Erythroblast (primary cell): ENCODE data around the gene WFDC10A.
"Not testable (repeated sequence)": the region's sequence is repeated elsewhere in the genome, so short reads cannot be mapped to it uniquely, and the experiment has no call there.

ENCODE experiments used
- DNase-seq, 2 experiments: peaks; one replicate each; lab custom pipeline; 2025; lab: John Stamatoyannopoulos, UW
- GATA1 ChIP-seq: IDR thresholded peaks from 2 replicates; pipeline ENCODE4 v1.6.1; 2011; ENCODE audit warnings: low read depth, mild to moderate bottlenecking, control low read depth, low read length, moderate library complexity
- POLR2A ChIP-seq: IDR thresholded peaks from 2 replicates; pipeline ENCODE4 v1.6.1; 2011; ENCODE audit warnings: mild to moderate bottlenecking, low read length

Gene WFDC10A

GRCh38 chr20:45629496-45630100 lies at the start of gene WFDC10A:
Gene WFDC10A, plus strand, starts transcription at chr20:45629739. Its CDS starts 75 bp downstream, at chr20:45629814.
- peak; percentile 19 to 47 for DNase-seq
- TF ChIP-seq GATA1 = no peak
- TF ChIP-seq POLR2A = no peak

GRCh38 chr20:45581702-45582101 lies 47.8 kb upstream of the WFDC10A start:
- no peak for DNase-seq
- TF ChIP-seq GATA1 (no peak), POLR2A (no peak)

- no peak for TF ChIP-seq GATA1
- TF ChIP-seq POLR2A = no peak
Measured at GRCh38 chr20:45583502-45583901, 46.0 kb upstream of the WFDC10A start.

GRCh38 chr20:45584294-45584693 lies 45.2 kb upstream of the WFDC10A start:
- DNase-seq = not testable (repeated sequence)

More at GRCh38 chr20:45583502-45583901, 46.0 kb upstream of the WFDC10A start:
- DNase-seq = no peak

- not testable (repeated sequence) for DNase-seq
Measured at GRCh38 chr20:45585986-45586385, 43.6 kb upstream of the WFDC10A start.

GRCh38 chr20:45588800-45589199 lies 40.7 kb upstream of the WFDC10A start:
- DNase-seq = no peak
- TF ChIP-seq GATA1 = no peak
- no peak for TF ChIP-seq POLR2A

DNA sequence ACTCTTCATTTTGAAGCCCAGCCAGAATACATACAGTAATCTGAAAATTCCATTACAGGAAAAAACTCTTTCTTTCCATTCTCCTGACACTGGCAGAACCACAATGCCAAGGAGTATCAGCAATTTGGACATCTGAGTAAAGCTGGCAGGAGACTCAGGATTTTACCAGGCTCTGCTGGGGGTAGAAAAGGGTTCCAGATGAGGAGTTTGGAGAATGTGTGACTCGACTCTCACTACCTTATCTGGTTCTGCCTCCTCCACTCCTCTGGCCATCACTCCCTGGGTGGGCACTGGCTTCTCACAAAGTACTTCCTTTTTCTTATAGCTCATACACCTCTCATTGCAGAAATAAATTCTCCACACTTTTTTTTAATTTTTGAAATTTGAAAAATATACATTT lies 39.8 kb upstream of the WFDC10A start:
- TF ChIP-seq POLR2A = no peak
- DNase-seq = no peak

- TF ChIP-seq POLR2A (no peak), GATA1 (no peak)
- DNase-seq = peak; percentile 59 to 61
Measured at GRCh38 chr20:45592574-45593189, 36.9 kb upstream of the WFDC10A start.

- TF ChIP-seq GATA1 = no peak
- TF ChIP-seq POLR2A = no peak
Measured at GRCh38 chr20:45593498-45593897, 36.0 kb upstream of the WFDC10A start.

GRCh38 chr20:45595235-45595634 lies 34.3 kb upstream of the WFDC10A start:
- TF ChIP-seq GATA1 (no peak), POLR2A (no peak)
- no peak for DNase-seq

More at GRCh38 chr20:45593498-45593897, 36.0 kb upstream of the WFDC10A start:
- DNase-seq = no peak

- DNase-seq = no peak
Measured at GRCh38 chr20:45607810-45608209, 21.7 kb upstream of the WFDC10A start.

DNA sequence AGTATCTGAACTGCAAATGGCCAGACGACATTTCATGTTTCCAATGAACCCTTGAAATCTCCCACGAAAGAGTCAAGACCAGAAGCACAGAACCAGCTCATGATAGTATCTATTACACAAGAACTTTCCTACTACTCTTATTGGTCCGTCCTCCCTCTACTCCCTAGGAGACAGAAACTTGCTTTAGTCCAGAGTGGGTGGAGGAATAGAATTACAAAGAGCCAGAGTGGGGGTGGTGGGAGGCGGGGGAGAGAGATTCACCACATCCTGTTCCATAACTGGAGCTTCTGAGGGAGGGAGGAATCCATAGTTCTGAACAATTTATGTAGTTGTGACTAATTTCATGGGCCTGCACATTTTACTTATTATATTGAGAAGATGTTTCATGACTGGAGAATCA lies 18.5 kb upstream of the WFDC10A start:
- TF ChIP-seq POLR2A = no peak
- no peak for TF ChIP-seq GATA1
- no peak for DNase-seq

More at GRCh38 chr20:45607810-45608209, 21.7 kb upstream of the WFDC10A start:
- no peak for TF ChIP-seq POLR2A
- no peak for TF ChIP-seq GATA1

DNA sequence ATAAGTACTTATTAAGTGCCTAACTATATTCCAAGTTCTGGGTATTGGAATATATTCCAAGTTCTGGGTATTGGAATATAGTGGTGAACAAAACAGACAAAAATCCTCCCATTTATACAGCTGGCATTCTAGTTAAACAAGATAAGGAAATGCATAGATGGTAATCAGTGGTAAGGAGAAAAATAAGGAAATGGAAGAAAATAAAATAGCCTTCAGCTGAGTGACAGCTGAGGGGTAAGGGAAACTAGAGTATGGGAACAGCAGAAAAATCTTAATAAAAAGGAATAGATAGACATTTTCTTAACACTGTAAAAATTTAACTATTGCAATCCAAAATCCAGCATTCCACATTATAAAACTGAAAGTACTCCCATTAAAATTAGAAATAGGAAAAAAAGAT lies 17.2 kb upstream of the WFDC10A start:
- TF ChIP-seq GATA1 (no peak), POLR2A (no peak)
- DNase-seq = no peak

- no peak for TF ChIP-seq POLR2A
- no peak for TF ChIP-seq GATA1
- DNase-seq = no peak
Measured at GRCh38 chr20:45617591-45617990, 11.9 kb upstream of the WFDC10A start.

DNA sequence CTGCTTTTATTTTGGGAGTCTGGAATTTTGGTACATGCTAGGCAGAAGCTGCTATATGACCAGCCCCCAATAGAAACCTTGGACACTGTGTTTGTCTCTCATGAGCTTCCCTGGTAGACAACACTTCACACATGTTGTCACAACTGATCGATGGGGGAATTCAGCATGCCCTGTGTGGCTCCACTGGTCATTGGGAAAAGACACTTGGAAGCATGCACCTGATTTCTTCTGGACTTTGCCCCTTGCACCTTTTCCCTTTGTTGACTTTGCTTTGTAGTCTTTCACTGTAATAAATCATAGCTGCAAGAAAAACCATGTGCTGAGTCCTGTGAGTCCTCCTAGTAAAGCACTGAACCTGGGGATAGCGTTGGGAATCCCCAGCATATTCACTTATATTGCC lies 7.9 kb upstream of the WFDC10A start:
- TF ChIP-seq GATA1 = no peak
- DNase-seq = no peak

- no peak for DNase-seq
- TF ChIP-seq GATA1 = no peak
Measured at GRCh38 chr20:45626540-45626939, 3.0 kb upstream of the WFDC10A start.
